Neural progenitor cell (in vitro differentiated cells): ENCODE data around the gene SMG7.

Experiments used
- CTCF ChIP-seq: fragments of 200-600 bp; sonication (generic); IDR thresholded peaks from 2 replicates; pipeline ENCODE4 v1.5.1; 2017; ENCODE audit warnings: antibody characterized with exemption, mild to moderate bottlenecking
- EZH2 ChIP-seq: fragments of 200-600 bp; sonication (generic); IDR thresholded peaks from 2 replicates; pipeline ENCODE4 v1.6.1; 2017; ENCODE audit warnings: antibody characterized with exemption, mild to moderate bottlenecking, moderate library complexity
- EZH2phosphoT487 ChIP-seq: fragments of 200-600 bp; sonication (generic); IDR thresholded peaks from 2 replicates; pipeline ENCODE4 v1.6.1; 2017; ENCODE audit warnings: antibody characterized with exemption

- TF ChIP-seq CTCF = no peak
- no peak for TF ChIP-seq EZH2phosphoT487
- no peak for TF ChIP-seq EZH2
Measured at GRCh38 chr1:183585038-183585437, 112.7 kb downstream of the SMG7 start.
